ENCODE measurements around the gene KSR2. TPM values are rescaled to one million over a fixed set of nuclear protein-coding genes. Genes with fewer than 3 reads are reported as not detected.

The KSR2 gene
- total RNA-seq, 1 donor from 2014 or later, result 0.47 TPM

GRCh38 chr12:117595751-117596150 lies 373.0 kb downstream of the KSR2 start:
- Mint-ChIP-seq H3K36me3 (ENCODE audit: unreplicated experiment) (peaks cover 1% of the 10 kb centered on the region), H3K4me1 (ENCODE audit: low read depth, unreplicated experiment) (no peaks in the 10 kb centered on the region), H3K27ac (ENCODE audit: unreplicated experiment) (no peak overlapping the region), H3K27me3 (ENCODE audit: unreplicated experiment) (no peaks in the 10 kb centered on the region), H3K4me3 (ENCODE audit: unreplicated experiment) (no peak overlapping the region), H3K9me3 (ENCODE audit: unreplicated experiment) (no peaks in the 10 kb centered on the region)
- TF ChIP-seq CTCF (IDR thresholded peaks at IDR 0.05; ENCODE audit: partially characterized antibody, unreplicated experiment), result no peak
- no peak for DNase-seq

GRCh38 chr12:117594481-117594880 lies 374.3 kb downstream of the KSR2 start:
- Mint-ChIP-seq H3K9me3 (ENCODE audit: unreplicated experiment) (no peaks in the 10 kb centered on the region), H3K4me1 (ENCODE audit: low read depth, unreplicated experiment) (no peaks in the 10 kb centered on the region), H3K36me3 (ENCODE audit: unreplicated experiment) (peaks cover 6% of the 10 kb centered on the region), H3K4me3 (ENCODE audit: unreplicated experiment) (no peak overlapping the region), H3K27me3 (ENCODE audit: unreplicated experiment) (no peaks in the 10 kb centered on the region), H3K27ac (ENCODE audit: unreplicated experiment) (no peak overlapping the region)
- TF ChIP-seq CTCF (IDR thresholded peaks at IDR 0.05; ENCODE audit: partially characterized antibody, unreplicated experiment), result no peak
- no peak for DNase-seq

- no peaks in the 10 kb centered on the region for H3K4me1 Mint-ChIP-seq (ENCODE audit: low read depth, unreplicated experiment)
- H3K27me3 Mint-ChIP-seq (ENCODE audit: unreplicated experiment), result no peaks in the 10 kb centered on the region
- no peak for DNase-seq
- peaks cover 6% of the 10 kb centered on the region for H3K36me3 Mint-ChIP-seq (ENCODE audit: unreplicated experiment)
- no peak overlapping the region for H3K27ac Mint-ChIP-seq (ENCODE audit: unreplicated experiment)
- H3K9me3 Mint-ChIP-seq (ENCODE audit: unreplicated experiment), result no peaks in the 10 kb centered on the region
- TF ChIP-seq CTCF (IDR thresholded peaks at IDR 0.05; ENCODE audit: partially characterized antibody, unreplicated experiment), result no peak
- no peak overlapping the region for H3K4me3 Mint-ChIP-seq (ENCODE audit: unreplicated experiment)
Observed at GRCh38 chr12:117593815-117594400, 374.9 kb downstream of the KSR2 start.

- Mint-ChIP-seq H3K4me1 (ENCODE audit: low read depth, unreplicated experiment) (no peaks in the 10 kb centered on the region), H3K27ac (ENCODE audit: unreplicated experiment) (no peak overlapping the region)
- TF ChIP-seq CTCF (IDR thresholded peaks at IDR 0.05; ENCODE audit: partially characterized antibody, unreplicated experiment), result no peak
Observed at GRCh38 chr12:117592588-117593305, 376.0 kb downstream of the KSR2 start.

GRCh38 chr12:117590999-117591398 lies 377.8 kb downstream of the KSR2 start:
- Mint-ChIP-seq H3K4me1 (ENCODE audit: low read depth, unreplicated experiment) (no peaks in the 10 kb centered on the region), H3K4me3 (ENCODE audit: unreplicated experiment) (no peak overlapping the region), H3K27me3 (ENCODE audit: unreplicated experiment) (no peaks in the 10 kb centered on the region), H3K27ac (ENCODE audit: unreplicated experiment) (no peak overlapping the region), H3K9me3 (ENCODE audit: unreplicated experiment) (peaks cover 2% of the 10 kb centered on the region), H3K36me3 (ENCODE audit: unreplicated experiment) (peaks cover 6% of the 10 kb centered on the region)
- TF ChIP-seq CTCF (IDR thresholded peaks at IDR 0.05; ENCODE audit: partially characterized antibody, unreplicated experiment), result no peak
- no peak for DNase-seq

More at GRCh38 chr12:117592588-117593305, 376.0 kb downstream of the KSR2 start:
- H3K36me3 Mint-ChIP-seq (ENCODE audit: unreplicated experiment), result peaks cover 6% of the 10 kb centered on the region
- no peaks in the 10 kb centered on the region for H3K9me3 Mint-ChIP-seq (ENCODE audit: unreplicated experiment)
- H3K27me3 Mint-ChIP-seq (ENCODE audit: unreplicated experiment), result no peaks in the 10 kb centered on the region
- H3K4me3 Mint-ChIP-seq (ENCODE audit: unreplicated experiment), result no peak overlapping the region
- DNase-seq, result no peak
